DMS114 treated with DMSO at 0.1 percent for 48 hours (cell line): Measurements from ENCODE around the gene LAMB3.
"Not testable (repeated sequence)": the region's sequence is repeated elsewhere in the genome, so short reads cannot be mapped to it uniquely, and the experiment has no call there.

ENCODE experiments used
- DNase-seq: peaks from one replicate; lab custom pipeline; 2025; ENCODE audit not compliant: unreplicated experiment; lab: John Stamatoyannopoulos, UW

Gene LAMB3

GRCh38 chr1:209652121-209652735 lies at the start of gene LAMB3:
LAMB3 (minus strand) TSS chr1:209652425; CDS start chr1:209650944, 1,481 bp downstream.
- DNase-seq, result no peak

DNA sequence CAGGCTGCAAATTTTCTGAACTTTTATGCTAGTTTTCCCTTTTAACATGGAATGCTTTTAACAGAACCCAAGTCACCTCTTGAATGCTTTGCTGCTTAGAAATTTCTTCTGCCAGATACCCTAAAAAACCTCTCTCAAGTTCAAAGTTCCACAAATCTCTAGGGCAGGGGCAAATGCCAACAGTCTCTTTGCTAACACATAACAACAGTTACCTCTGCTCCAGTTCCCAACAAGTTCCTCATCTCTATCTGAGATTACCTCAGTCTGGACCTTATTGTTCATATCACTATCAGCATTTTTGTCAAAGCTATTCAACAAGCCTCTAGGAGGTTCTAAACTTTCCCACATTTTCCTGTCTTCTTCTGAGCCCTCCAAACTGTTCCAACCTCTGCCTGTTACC lies 48.5 kb upstream of the LAMB3 start:
- not testable (repeated sequence) for DNase-seq

GRCh38 chr1:209697126-209697525 lies 44.9 kb upstream of the LAMB3 start:
- DNase-seq, result no peak

DNA sequence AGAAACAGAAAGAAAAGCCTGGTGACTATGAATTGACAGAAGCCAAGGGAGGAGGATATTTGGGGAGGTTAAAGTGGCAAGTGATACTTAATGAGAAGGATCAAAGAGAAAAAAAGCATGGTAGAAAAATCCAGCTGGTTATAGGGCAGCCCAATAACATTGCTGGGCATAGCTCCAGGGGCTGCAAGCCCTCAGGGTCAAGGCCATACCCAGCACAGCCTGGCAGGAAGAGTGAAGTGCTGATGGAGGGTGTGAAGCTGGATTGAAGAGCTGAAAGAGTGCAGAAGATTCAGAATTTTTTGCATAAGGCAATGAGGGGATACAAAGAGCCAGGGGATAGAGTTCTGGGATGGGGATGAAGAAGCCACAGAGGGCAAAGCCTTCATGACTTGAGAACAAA lies 44.4 kb upstream of the LAMB3 start:
- DNase-seq, result no peak

- DNase-seq, result peak; percentile 71
Observed at GRCh38 chr1:209692745-209693504, 40.7 kb upstream of the LAMB3 start.

GRCh38 chr1:209692296-209692695 lies 40.1 kb upstream of the LAMB3 start:
- DNase-seq, result no peak

DNA sequence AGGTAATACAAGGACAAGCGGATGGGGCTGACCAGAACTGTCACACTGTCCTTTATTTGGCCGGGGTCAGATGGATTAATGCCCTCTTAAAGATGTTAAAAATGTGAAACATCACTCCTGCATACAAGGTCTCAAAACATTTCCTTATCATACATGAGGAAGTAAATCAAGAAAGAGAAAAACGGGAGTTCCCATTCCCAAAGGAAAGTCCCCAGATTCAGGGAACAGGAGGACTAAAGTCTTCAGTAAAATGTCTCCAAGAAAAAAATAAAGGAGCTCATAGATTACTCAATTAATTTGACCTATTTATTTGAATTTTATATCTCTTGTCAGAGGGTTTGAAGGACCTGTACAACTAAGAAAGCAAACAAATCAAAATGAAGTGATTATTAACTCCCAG lies 39.0 kb upstream of the LAMB3 start:
- no peak for DNase-seq

DNA sequence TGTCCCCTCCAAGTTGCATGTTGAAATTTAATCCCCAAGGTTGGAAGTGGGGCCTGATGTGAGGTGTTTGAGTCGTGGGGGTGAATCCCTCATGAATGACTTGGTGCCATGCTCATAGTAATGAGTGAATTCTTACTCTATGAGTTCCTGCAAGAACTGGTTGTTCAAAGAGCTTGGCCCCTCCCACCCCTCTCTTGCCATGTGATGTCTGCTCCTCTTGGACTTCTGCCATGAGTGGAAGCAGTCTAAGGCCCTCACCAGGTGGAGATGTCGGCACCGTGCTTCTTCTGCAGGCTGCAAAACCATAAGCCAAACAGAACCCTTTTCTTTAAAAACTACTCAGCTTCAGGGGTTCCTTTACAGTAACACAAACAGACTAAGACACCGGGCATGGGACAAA lies 37.3 kb upstream of the LAMB3 start:
- DNase-seq, result no peak

DNA sequence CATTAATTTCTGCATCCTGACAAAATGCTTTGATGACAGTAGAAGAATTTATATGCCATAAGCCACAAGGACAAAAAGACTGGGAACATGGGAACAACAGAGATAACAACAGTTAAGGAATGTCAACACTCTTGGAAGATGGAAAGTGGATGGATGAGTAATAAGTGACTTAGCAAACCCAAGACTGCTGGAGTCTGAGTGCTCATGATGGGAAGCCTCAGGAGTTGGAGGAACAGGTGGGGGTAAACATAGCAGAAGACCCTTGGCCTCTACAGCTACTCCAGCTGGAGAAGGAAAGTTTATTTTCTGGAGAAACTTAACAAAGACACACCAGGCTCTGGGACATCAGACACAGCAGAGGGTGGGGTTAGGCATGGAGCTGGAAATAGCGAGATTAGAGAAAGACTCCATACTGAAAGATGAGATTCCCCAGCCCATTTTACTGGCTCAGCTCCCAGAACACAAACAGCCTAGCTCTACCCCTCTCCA lies 36.6 kb upstream of the LAMB3 start:
- no peak for DNase-seq

DNA sequence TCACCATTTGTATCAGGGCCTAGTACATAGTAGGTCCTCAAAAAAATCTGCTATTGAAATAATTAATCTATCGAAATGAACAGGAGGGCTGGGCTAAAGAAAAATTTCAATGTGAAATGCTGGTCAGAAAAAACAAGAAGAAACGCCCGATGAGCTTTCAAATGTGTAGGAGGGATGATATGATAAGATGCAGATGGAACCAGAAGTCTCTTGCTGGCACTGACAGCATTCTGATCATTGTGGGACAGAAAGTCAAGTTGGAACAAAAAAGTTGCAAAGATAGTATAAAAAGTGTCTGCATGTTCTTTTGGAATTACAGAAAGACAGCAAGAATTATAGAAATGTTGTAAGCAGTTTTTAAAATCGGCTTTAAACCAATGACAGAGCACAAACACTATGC lies 34.1 kb upstream of the LAMB3 start:
- DNase-seq, result no peak

DNA sequence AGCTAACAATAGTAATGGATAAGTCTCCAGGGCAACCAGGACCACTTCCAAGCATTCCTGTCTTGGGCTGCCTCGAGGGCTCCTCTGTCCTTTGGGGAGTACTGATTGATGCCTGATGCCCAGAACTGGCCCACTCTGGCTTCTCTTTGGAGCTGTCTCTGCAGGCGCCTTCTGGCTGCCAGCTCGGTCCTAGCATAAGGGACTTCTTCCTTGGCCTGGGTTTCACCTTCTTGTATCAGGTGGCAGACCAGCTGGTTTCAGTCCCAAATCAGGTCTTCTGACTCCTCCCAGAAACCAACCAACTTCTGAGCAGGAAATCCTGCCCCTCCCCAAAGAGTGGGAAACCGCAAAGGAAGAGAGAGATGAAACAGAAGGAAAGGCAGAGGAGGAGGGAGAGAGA lies 33.6 kb upstream of the LAMB3 start:
- DNase-seq, result no peak

DNA sequence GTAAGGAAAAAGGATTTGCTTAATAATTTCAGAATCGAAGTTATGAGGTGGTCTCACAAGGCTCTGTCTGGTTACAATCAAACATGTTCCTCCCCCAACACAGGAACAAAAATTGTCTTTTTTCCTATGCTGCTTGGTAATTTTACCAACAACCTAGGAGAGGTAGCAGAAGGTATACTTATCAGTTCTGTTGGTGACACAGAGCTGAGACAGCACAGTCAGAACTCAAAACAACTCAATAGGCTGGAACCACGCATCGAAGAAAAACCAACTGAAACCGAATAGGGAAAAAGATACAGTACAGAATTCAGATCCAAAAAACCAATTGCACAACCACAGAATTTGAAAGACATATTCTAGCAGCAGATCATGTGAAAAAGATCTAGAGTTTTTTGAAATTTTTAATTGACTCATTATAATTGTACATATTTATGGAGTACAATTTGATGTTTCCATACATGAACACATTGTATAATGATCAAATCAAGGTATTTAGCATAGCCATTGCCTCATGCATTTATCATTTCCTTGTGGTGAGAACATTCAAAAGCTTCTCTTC lies 26.8 kb upstream of the LAMB3 start:
- DNase-seq, result no peak

DNA sequence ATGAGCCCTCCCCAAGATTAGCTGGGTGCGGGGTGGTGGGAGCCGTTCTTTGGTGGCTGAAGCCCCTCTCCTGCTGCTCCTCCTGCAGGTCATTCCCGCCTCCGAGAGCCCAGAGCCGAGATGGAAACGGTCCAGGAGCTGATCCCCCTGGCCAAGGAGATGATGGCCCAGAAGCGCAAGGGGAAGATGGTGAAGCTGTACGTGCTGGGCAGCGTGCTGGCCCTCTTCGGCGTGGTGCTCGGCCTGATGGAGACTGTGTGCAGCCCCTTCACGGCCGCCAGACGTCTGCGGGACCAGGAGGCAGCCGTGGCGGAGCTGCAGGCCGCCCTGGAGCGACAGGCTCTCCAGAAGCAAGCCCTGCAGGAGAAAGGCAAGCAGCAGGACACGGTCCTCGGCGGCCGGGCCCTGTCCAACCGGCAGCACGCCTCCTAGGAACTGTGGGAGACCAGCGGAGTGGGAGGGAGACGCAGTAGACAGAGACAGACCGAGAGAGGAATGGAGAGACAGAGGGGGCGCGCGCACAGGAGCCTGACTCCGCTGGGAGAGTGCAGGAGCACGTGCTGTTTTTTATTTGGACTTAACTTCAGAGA lies 23.4 kb upstream of the LAMB3 start:
- peak; percentile 34 for DNase-seq

DNA sequence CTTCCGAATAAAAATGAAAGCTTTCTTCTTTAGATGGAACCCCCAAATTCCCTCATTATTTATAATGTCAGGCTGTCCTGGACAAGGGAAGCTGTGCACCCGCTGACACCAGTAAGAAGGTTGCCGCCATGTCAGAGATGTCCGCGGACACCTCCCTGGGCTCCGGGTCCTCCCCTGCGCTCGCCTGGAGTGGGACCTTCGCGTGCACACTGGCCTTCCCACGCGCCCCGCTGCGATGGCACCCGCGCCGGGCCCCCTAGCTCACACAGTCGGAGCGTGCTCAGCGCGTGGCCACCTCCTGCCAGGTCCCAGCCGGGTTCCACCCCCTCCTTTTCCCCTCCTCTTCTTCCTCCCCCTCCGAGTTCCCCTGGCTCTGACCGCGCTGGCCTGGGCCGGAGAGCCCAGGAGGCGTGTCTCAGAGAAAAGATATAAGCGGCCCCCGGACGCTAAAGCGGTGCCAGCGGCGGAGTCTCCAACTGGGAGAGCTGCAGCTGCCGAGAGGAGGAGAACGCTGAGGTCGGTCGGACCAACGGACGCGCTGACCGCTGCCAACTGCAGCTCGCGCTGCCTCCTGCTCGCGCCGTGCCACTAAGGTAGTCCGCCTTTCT lies 22.8 kb upstream of the LAMB3 start, which contains the start of gene G0S2:
Gene G0S2, plus strand, starts transcription at position 456 of the 608 bp plus-strand sequence. CDS start 273 bp downstream, outside the sequence.
- no peak for DNase-seq

- no peak for DNase-seq
Observed at GRCh38 chr1:209673631-209674417, 21.6 kb upstream of the LAMB3 start.

GRCh38 chr1:209672705-209673630 lies 20.7 kb upstream of the LAMB3 start:
- DNase-seq, result no peak

- DNase-seq, result no peak
Observed at GRCh38 chr1:209670441-209671082, 18.3 kb upstream of the LAMB3 start.

DNA sequence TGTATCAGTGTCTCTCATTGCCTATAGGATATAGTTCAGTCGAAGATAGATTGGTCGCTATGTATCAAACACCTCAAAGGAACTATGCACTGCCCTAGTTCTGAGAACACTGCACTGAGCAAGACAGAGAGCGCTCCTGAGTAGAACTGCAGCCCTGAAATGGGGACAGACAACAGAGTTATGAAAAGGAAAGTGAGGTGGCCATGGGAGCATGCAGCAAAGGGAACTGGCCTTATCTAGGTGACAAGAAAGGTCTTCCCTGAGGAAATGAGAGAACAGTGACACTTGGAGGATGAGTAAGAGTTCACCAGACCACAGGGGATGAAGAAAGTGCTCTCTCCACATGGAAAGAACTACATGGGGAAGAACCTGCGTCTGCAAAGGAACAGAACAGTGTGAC lies 15.5 kb upstream of the LAMB3 start:
- no peak for DNase-seq

DNA sequence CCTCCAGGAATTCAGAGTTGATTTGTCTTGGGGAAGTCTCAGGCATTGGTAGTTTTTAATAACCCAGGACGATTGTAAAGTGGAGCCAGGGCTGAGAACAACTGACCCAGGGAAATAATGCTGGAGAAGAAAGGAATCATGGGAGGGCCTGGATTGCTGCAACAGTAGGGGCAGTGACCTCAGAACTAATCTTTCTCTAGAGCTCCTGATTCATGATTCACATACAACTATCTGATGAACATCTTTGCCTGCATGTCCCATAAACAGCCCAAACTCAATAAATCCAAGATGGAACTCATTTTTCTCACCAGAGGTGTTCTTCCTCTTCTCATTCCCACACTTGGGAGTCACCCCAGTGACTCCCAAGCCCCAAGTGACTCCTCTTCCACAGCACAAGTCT lies 14.9 kb upstream of the LAMB3 start:
- DNase-seq, result no peak
